SK-N-SH treated with all-trans-retinoic acid at 6 μM for 48 hours (cell line): ENCODE measurements around the gene STIMATE.

Source experiments
- ARNTL ChIP-seq: fragments of 450-650 bp; formaldehyde crosslinking; IDR thresholded peaks from 2 replicates; pipeline ENCODE4 v1.5.0; 2020; ENCODE audit warnings: low read depth, mild to moderate bottlenecking, moderate library complexity, borderline replicate concordance
- BACH2 ChIP-seq: fragments of 250-450 bp; sonication (Bioruptor Pico); IDR thresholded peaks from 2 replicates; pipeline ENCODE4 v1.9.0; 2021; ENCODE audit warnings: mild to moderate bottlenecking, borderline replicate concordance
- GLIS3 ChIP-seq: fragments of 250-450 bp; sonication (Bioruptor Pico); IDR thresholded peaks from 2 replicates; pipeline ENCODE4 v1.5.0; 2020; ENCODE audit warnings: mild to moderate bottlenecking, moderate library complexity
- RARB ChIP-seq: fragments of 250-450 bp; sonication (Bioruptor Pico); IDR thresholded peaks from 2 replicates; pipeline ENCODE4 v1.8.0; 2021; ENCODE audit warnings: mild to moderate bottlenecking, moderate library complexity
- TCF4 ChIP-seq: fragments of 250-450 bp; sonication (Bioruptor Pico); IDR thresholded peaks from 2 replicates; pipeline ENCODE4 v1.8.0; 2021; ENCODE audit warnings: mild to moderate bottlenecking, moderate library complexity, borderline replicate concordance
- ZFP30 ChIP-seq: fragments of 450-650 bp; formaldehyde crosslinking; IDR thresholded peaks from 2 replicates; pipeline ENCODE4 v1.5.0; 2022; ENCODE audit warnings: mild to moderate bottlenecking, moderate library complexity

GRCh38 chr3:52801839-52802238, 95.5 kb downstream of the STIMATE start:
- TF ChIP-seq BACH2 (CRISPR knock-in tag) (no peak), RARB (CRISPR knock-in tag) (no peak), GLIS3 (CRISPR knock-in tag) (no peak), ZFP30 (no peak), TCF4 (CRISPR knock-in tag) (no peak), ARNTL (CRISPR knock-in tag) (no peak)
